Thoracic aorta (tissue), 2 donors: ENCODE results near the gene DIS3L2. TPM values are rescaled to one million over a fixed set of nuclear protein-coding genes. Genes with fewer than 3 reads are reported as not detected.
"Not testable (repeated sequence)": the region's sequence is repeated elsewhere in the genome, so short reads cannot be mapped to it uniquely, and the experiment has no call there.

Experiments
- ATAC-seq: fragments of 150-250 bp; one replicate; pipeline ENCODE4 v1.8.0; 2017; ENCODE audit warnings: low read depth; ENCODE audit not compliant: insufficient number of reproducible peaks, low FRiP score
- DNase-seq: peaks from one replicate; pipeline ENCODE4 v3.0.0-alpha.2; 2020; ENCODE audit warnings: low spot score
- H3K27ac ChIP-seq, 2 donors: fragments of 200-600 bp; sonication (generic); 1 replicate in 1 of 2; 2 replicates in 1 of 2; pipeline ENCODE4 v1.5.1; 2016; ENCODE audit warnings: mild to moderate bottlenecking in 2 of 2, moderate library complexity in 2 of 2
- H3K27me3 ChIP-seq: fragments of 200-600 bp; sonication (generic); replicated peaks from 2 replicates; pipeline ENCODE4 v1.6.0; 2016; ENCODE audit warnings: mild to moderate bottlenecking; ENCODE audit not compliant: insufficient read depth
- H3K36me3 ChIP-seq: fragments of 200-600 bp; sonication (generic); one replicate; pipeline ENCODE4 v1.5.1; 2016
- H3K4me1 ChIP-seq, 2 donors: fragments of 200-600 bp; sonication (generic); 1 replicate in 1 of 2; 2 replicates in 1 of 2; pipeline versions ENCODE4 v1.5.1 to v1.6.0; 2016; ENCODE audit warnings: low read depth in 2 of 2, mild to moderate bottlenecking in 1 of 2; ENCODE audit not compliant: control insufficient read depth in 1 of 2
- H3K4me3 ChIP-seq: fragments of 200-600 bp; sonication (generic); 2 replicates; pipeline ENCODE4 v1.5.1; 2016; ENCODE audit warnings: mild to moderate bottlenecking
- H3K9me3 ChIP-seq: fragments of 200-600 bp; sonication (generic); 2 replicates; pipeline ENCODE4 v1.5.1; 2016
- CTCF ChIP-seq: fragments of 200-600 bp; sonication (generic); IDR thresholded peaks from one replicate; pipeline ENCODE4 v1.5.1; 2019; ENCODE audit warnings: antibody characterized with exemption
- total RNA-seq, 2 donors: library from RNA; depleted of rRNA; stranded (reverse); fragments of >200 nt; gene quantifications; one replicate each; pipeline versions ENCODE4 v1.1.0 to v1.2.3, GENCODE V29; 2016

The DIS3L2 gene
- total RNA-seq, 2 donors from 2014 or later: 26.4 to 32.5 TPM

GRCh38 chr2:232307854-232308253 lies 346.3 kb downstream of the DIS3L2 start:
- H3K4me1 ChIP-seq: no peaks in the 10 kb centered on the region
- ATAC-seq (no peak), DNase-seq (no peak)
- no peak overlapping the region for H3K27ac ChIP-seq
- no peak for TF ChIP-seq CTCF
- peaks cover 6% of the 10 kb centered on the region for H3K9me3 ChIP-seq
- H3K36me3 ChIP-seq: no peaks in the 10 kb centered on the region
- H3K27me3 ChIP-seq: no peaks in the 10 kb centered on the region
- H3K4me3 ChIP-seq: no peak overlapping the region

DNA sequence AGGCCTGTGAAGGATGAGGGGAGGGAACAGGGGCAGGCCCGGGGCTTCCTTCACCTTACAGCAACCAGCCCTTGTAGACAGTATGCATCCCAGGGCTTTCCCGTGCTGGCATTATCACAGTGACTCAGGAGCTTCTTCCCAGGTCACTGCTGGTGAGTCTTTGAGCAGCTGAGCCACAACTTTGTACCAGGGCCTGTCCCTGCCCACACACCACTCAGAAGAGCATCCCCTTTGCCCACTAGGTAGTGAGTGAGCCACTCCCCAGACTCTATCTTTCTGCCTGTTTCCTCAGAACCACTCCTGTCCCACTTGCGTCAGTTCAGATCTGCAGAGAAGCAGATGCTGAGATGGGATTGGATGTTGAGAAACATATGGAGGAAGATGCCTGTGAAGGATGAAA lies 347.5 kb downstream of the DIS3L2 start:
- no peak for DNase-seq
- Histone ChIP-seq H3K27ac (no peak overlapping the region), H3K4me1 (no peaks in the 10 kb centered on the region), H3K9me3 (peaks cover 10% of the 10 kb centered on the region), H3K36me3 (no peaks in the 10 kb centered on the region), H3K27me3 (no peaks in the 10 kb centered on the region), H3K4me3 (no peak overlapping the region)
- ATAC-seq: no peak
- no peak for TF ChIP-seq CTCF

DNA sequence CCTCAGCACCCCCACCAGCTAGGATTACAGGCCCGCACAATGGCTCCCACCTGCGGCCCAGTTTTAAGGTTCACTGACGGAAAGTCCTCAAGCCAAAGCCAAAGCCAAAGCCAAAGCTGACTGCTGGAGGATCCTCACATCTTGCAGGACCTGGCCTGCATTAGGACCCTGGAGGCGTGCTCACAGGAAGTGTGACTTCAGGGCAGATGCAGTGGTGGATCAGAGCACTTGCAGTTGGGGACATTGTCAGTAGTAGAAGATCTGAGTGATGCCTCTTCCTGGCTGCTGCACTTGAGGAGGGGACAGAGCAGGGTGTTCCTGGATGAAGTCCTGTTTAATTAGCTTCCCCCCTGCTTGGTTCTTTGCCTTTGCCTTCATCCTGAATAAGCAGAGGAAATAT lies 348.1 kb downstream of the DIS3L2 start:
- ATAC-seq (no peak), DNase-seq (no peak)
- TF ChIP-seq CTCF: no peak
- Histone ChIP-seq H3K36me3 (no peaks in the 10 kb centered on the region), H3K27ac (no peak overlapping the region), H3K4me1 (no peaks in the 10 kb centered on the region), H3K9me3 (peaks cover 10% of the 10 kb centered on the region), H3K4me3 (no peak overlapping the region), H3K27me3 (no peaks in the 10 kb centered on the region)

- H3K9me3 ChIP-seq: peaks cover 10% of the 10 kb centered on the region
- peaks cover 0 to 5% of the 10 kb centered on the region in 2 donors for H3K4me1 ChIP-seq
- no peak for DNase-seq
- no peak for TF ChIP-seq CTCF
- H3K4me3 ChIP-seq: no peak overlapping the region
- no peak for ATAC-seq
- H3K27ac ChIP-seq: no peak overlapping the region
- H3K27me3 ChIP-seq: no peaks in the 10 kb centered on the region
- H3K36me3 ChIP-seq: no peaks in the 10 kb centered on the region
These were observed 348.6 kb downstream of the DIS3L2 start for GRCh38 chr2:232310121-232310520.

DNA sequence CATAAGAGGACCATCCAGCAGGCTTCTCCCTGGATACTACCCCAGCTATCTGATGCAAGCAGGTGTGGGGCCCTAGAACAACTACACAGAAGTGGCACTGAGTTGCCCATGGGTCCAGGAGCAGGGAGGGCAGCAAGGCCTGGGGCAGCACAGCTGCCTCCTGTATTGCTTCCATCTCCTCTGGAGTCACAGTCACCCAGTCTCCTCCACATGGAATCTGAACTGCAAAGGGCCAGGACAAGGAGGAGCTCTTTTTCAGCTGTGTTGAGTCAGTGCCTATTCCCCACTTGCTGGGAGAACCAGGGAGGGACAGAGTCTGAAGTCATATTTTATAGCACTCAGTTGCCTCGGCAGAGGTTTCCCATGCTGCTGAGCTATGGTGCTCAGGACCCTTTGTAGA lies 349.2 kb downstream of the DIS3L2 start:
- Histone ChIP-seq H3K4me1 (peaks cover 0 to 6% of the 10 kb centered on the region in 2 donors), H3K27ac (no peak overlapping the region), H3K27me3 (no peaks in the 10 kb centered on the region), H3K9me3 (peaks cover 10% of the 10 kb centered on the region), H3K36me3 (no peaks in the 10 kb centered on the region), H3K4me3 (no peak overlapping the region)
- no peak for TF ChIP-seq CTCF
- ATAC-seq (no peak), DNase-seq (no peak)

DNA sequence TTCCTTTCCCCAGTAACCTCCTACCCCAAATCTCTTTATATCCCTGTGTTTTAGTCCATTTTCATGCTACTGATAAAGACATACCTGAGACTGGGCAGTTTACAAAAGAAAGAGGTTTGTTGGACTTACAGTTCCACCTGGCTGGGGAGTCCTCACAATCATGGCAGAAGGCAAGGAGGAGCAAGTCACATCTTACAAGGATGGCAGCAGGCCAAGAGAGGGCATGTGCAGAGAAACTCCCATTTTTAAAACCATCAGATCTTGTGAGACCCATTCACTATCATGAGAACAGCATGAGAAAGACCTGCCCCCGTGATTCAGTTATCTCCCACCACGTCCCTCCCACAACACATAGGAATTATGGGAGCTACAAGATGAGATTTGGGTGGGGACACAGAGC lies 352.1 kb downstream of the DIS3L2 start:
- not testable (repeated sequence) for H3K27me3 ChIP-seq, H3K4me1 ChIP-seq, H3K27ac ChIP-seq, H3K4me3 ChIP-seq, ATAC-seq, DNase-seq, H3K36me3 ChIP-seq
- H3K9me3 ChIP-seq: peaks cover 10% of the 10 kb centered on the region
